HCT116 (cell line): ENCODE data around the gene NOXRED1. TPM values are rescaled to one million over a fixed set of nuclear protein-coding genes. Genes with fewer than 3 reads are reported as not detected.

Experiments used
- ATAC-seq: fragments of 200-7000 bp; cut with Tn5 transposase; 2 replicates; pipeline ENCODE4 v1.9.1; 2020; ENCODE audit warnings: mild to moderate bottlenecking, moderate library complexity
- BruUV-seq: library from RNA; stranded (reverse); fragments of 400-500 nt; replicated peaks from 2 replicates; lab custom pipeline; 2021; lab: Mats Ljungman, UMichigan
- CTCF ChIA-PET: fragments of 300-600 bp; sonication (Branson Sonifier 250); formaldehyde crosslinking; loops from one replicate; lab custom pipeline; 2021; ENCODE audit warnings: antibody characterized with exemption; lab: Charles Lee
- POLR2A ChIA-PET: fragments of 300-600, 350-600 bp; sonication (Branson Sonifier 250); formaldehyde crosslinking; loops from one replicate; lab custom pipeline; 2021; ENCODE audit warnings: antibody characterized with exemption; lab: Charles Lee
- RAD21 ChIA-PET, 2 experiments: fragments of 300-600 bp; sonication (Branson Sonifier 250); formaldehyde crosslinking; loops; one replicate each; lab custom pipeline; 2023; ENCODE audit warnings: low total read pairs in 2 of 2; ENCODE audit not compliant: uncharacterized antibody in 2 of 2, unreplicated experiment in 2 of 2, low non-redundant PET in 1 of 2; lab: Charles Lee
- DNase-seq: peaks from one replicate; pipeline ENCODE4 v3.0.0-alpha.2; 2010; ENCODE audit warnings: low read depth, low spot score
- H2AFZ ChIP-seq: fragments of 200-600 bp; shearing (Covaris generic), sonication (generic); 2 replicates; pipeline ENCODE4 v1.6.1; 2017; ENCODE audit warnings: low read depth, mixed run types, mixed read lengths, antibody characterized with exemption, low read length; ENCODE audit not compliant: poor library complexity, severe bottlenecking
- H3K27ac ChIP-seq: 2 replicates; pipeline ENCODE4 v1.5.1; 2012; ENCODE audit warnings: low read depth, low read length
- H3K27me3 ChIP-seq: fragments of 200-600 bp; sonication (generic); 2 replicates; pipeline ENCODE4 v1.6.1; 2016; ENCODE audit warnings: mixed run types, low read length, mixed read lengths; ENCODE audit not compliant: insufficient read depth
- H3K36me3 ChIP-seq, 2 experiments: fragments of 200-500 bp in 1 of 2; fragments of 200-600 bp in 1 of 2; sonication (Bioruptor generic) in 1 of 2; sonication (generic) in 1 of 2; 2 replicates each; pipeline versions ENCODE4 v1.5.1 to v1.6.1; 2014 to 2016; ENCODE audit warnings: low read length in 2 of 2, inconsistent platforms in 1 of 2, mixed read lengths in 1 of 2, mixed run types in 1 of 2; ENCODE audit not compliant: insufficient read depth in 2 of 2, control insufficient read depth in 1 of 2
- H3K4me1 ChIP-seq, 2 experiments: fragments of 200-600 bp in 1 of 2; sonication (generic) in 1 of 2; 2 replicates each; pipeline versions ENCODE4 v1.5.1 to v1.6.1; 2012 to 2017; ENCODE audit warnings: low read length in 2 of 2, inconsistent platforms in 1 of 2, mild to moderate bottlenecking in 1 of 2, mixed read lengths in 1 of 2, mixed run types in 1 of 2, moderate library complexity in 1 of 2; ENCODE audit not compliant: insufficient read depth in 2 of 2, control insufficient read depth in 1 of 2
- H3K4me2 ChIP-seq: fragments of 200-600 bp; sonication (generic); 2 replicates; pipeline ENCODE4 v1.6.1; 2017; ENCODE audit warnings: mixed run types, low read length, mixed read lengths
- H3K4me3 ChIP-seq, 2 experiments: fragments of 200-600 bp in 1 of 2; sonication (generic) in 1 of 2; replicated peaks in 1 of 2; 2 replicates each; pipeline ENCODE4 v1.5.1; 2011 to 2016; ENCODE audit warnings: low read length in 2 of 2, control low read depth in 1 of 2, low read depth in 1 of 2, mild to moderate bottlenecking in 1 of 2, mixed read lengths in 1 of 2, mixed run types in 1 of 2
- H3K79me2 ChIP-seq: fragments of 200-600 bp; sonication (generic); 2 replicates; pipeline ENCODE4 v1.6.1; 2017; ENCODE audit warnings: mild to moderate bottlenecking, mixed run types, low read length, moderate library complexity, mixed read lengths; ENCODE audit not compliant: insufficient read depth
- H3K9ac ChIP-seq: fragments of 200-600 bp; sonication (generic); 2 replicates; pipeline ENCODE4 v1.6.1; 2016; ENCODE audit warnings: low read length, mixed read lengths
- H3K9me2 ChIP-seq: fragments of 200-600 bp; sonication (generic), shearing (Covaris generic); 2 replicates; pipeline ENCODE4 v1.6.1; 2017; ENCODE audit warnings: mixed run types, mild to moderate bottlenecking, moderate library complexity; ENCODE audit not compliant: insufficient read depth
- H3K9me3 ChIP-seq, 2 experiments: fragments of 200-500 bp in 1 of 2; fragments of 200-600 bp in 1 of 2; sonication (Bioruptor generic) in 1 of 2; sonication (generic) in 1 of 2; 2 replicates each; pipeline ENCODE4 v1.6.1; 2014 to 2017; ENCODE audit warnings: low read length in 2 of 2, mixed read lengths in 2 of 2, inconsistent platforms in 1 of 2, low read depth in 1 of 2, mild to moderate bottlenecking in 1 of 2, mixed run types in 1 of 2, moderate library complexity in 1 of 2; ENCODE audit not compliant: control insufficient read depth in 1 of 2, insufficient read depth in 1 of 2
- H4K20me1 ChIP-seq: fragments of 200-600 bp; sonication (generic), shearing (Covaris generic); 2 replicates; pipeline ENCODE4 v1.6.1; 2017; ENCODE audit warnings: mixed run types, mild to moderate bottlenecking, moderate library complexity; ENCODE audit not compliant: insufficient read depth
- ATF3 ChIP-seq: IDR thresholded peaks from 2 replicates; pipeline ENCODE4 v1.6.1; 2012
- CBX3 ChIP-seq: IDR thresholded peaks from 2 replicates; pipeline ENCODE4 v1.6.1; 2012; ENCODE audit warnings: low read depth
- EGR1 ChIP-seq: IDR thresholded peaks from 2 replicates; pipeline ENCODE4 v1.6.1; 2012; ENCODE audit warnings: low read depth
- ELF1 ChIP-seq: IDR thresholded peaks from 2 replicates; pipeline ENCODE4 v1.6.1; 2012; ENCODE audit warnings: low read depth, borderline replicate concordance
- EZH2 ChIP-seq: fragments of 200-600 bp; sonication (generic); IDR thresholded peaks from 2 replicates; pipeline ENCODE4 v1.6.1; 2017; ENCODE audit warnings: antibody characterized with exemption, mixed run types
- EZH2phosphoT487 ChIP-seq: fragments of 200-600 bp; IDR thresholded peaks from 2 replicates; pipeline ENCODE4 v1.6.1; 2018; ENCODE audit warnings: antibody characterized with exemption, borderline replicate concordance
- FOSL1 ChIP-seq: IDR thresholded peaks from 2 replicates; pipeline ENCODE4 v1.6.1; 2012; ENCODE audit warnings: low read depth
- JUND ChIP-seq: IDR thresholded peaks from 2 replicates; pipeline ENCODE4 v1.6.1; 2012
- POLR2AphosphoS5 ChIP-seq: IDR thresholded peaks from 2 replicates; pipeline ENCODE4 v1.6.1; 2011; ENCODE audit warnings: mild to moderate bottlenecking, low read depth, low read length, moderate library complexity
- REST ChIP-seq: IDR thresholded peaks from 2 replicates; pipeline ENCODE4 v1.6.1; 2012; ENCODE audit warnings: low read depth
- SIN3A ChIP-seq: IDR thresholded peaks from 2 replicates; pipeline ENCODE4 v1.6.1; 2012; ENCODE audit warnings: low read depth
- SP1 ChIP-seq: IDR thresholded peaks from 2 replicates; pipeline ENCODE4 v1.6.1; 2012; ENCODE audit warnings: low read depth
- SRF ChIP-seq: IDR thresholded peaks from 2 replicates; pipeline ENCODE4 v1.6.1; 2012; ENCODE audit warnings: low read depth
- YY1 ChIP-seq: IDR thresholded peaks from 2 replicates; pipeline ENCODE4 v1.6.1; 2011; ENCODE audit warnings: low read length, low read depth, moderate library complexity, mild to moderate bottlenecking; ENCODE audit not compliant: insufficient replicate concordance; ENCODE audit errors: extremely low read depth
- ZBTB33 ChIP-seq: IDR thresholded peaks from 2 replicates; pipeline ENCODE4 v1.6.1; 2011; ENCODE audit warnings: mild to moderate bottlenecking, low read length, moderate library complexity; ENCODE audit not compliant: insufficient replicate concordance; ENCODE audit errors: extremely low read depth
- ZFX ChIP-seq: fragments of 450-650 bp; IDR thresholded peaks from 2 replicates; pipeline ENCODE4 v1.6.1; 2017
- intact Hi-C: fragments of 100-400 bp; cut with micrococcal nuclease; formaldehyde crosslinking; loops from 2 replicates; pipeline ENCODE4 v1.10.0; 2022
- total RNA-seq: library from RNA; stranded (reverse); gene quantifications from one replicate; pipeline ENCODE4 v1.2.1, GENCODE V29; 2021; ENCODE audit not compliant: unreplicated experiment
- TF ChIP-seq, protein P1 (sequence below), 3 experiments: fragments of 200-600 bp in 1 of 3; sonication (generic) in 1 of 3; IDR thresholded peaks in 2 of 3; conservative IDR thresholded peaks in 1 of 3; 2 replicates each; pipeline ENCODE4 v1.5.1; 2012 to 2017; ENCODE audit warnings: low read depth in 2 of 3, low read length in 2 of 3, antibody characterized with exemption in 1 of 3, borderline replicate concordance in 1 of 3, control low read depth in 1 of 3, mild to moderate bottlenecking in 1 of 3, mixed read lengths in 1 of 3, mixed run types in 1 of 3, moderate library complexity in 1 of 3; ENCODE audit not compliant: insufficient read depth in 1 of 3
- TF ChIP-seq, protein P2 (sequence below): IDR thresholded peaks from 2 replicates; pipeline ENCODE4 v1.6.1; 2012

NOXRED1 gene
- total RNA-seq, 1 experiment from 2014 or later = 0.66 TPM

DNA sequence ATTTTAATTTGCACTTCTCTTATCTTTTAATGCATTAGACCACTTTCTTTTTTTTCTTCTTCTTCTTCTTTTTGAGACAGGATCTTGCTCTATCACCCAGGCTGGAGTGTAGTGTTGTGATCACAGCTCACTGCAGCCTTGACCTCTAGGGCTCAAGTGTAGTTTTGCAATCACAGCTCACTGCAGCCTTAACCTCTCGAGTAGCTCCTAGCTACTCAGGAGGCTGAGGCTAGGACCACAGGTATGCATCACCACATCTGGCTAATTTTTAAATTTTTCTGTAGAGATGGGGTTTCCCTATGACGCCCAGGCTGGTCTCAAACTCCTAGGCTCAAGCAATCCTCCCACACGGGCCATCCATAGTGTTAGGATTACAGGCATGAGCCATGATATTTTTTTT lies 59.2 kb downstream of the NOXRED1 start:
- Histone ChIP-seq H3K9ac (no peak overlapping the region), H3K9me3 (no peaks in the 10 kb centered on the region), H3K4me2 (no peak overlapping the region), H2AFZ (no peak overlapping the region), H3K36me3 (no peaks in the 10 kb centered on the region), H3K9me2 (no peaks in the 10 kb centered on the region), H3K27me3 (no peaks in the 10 kb centered on the region), H4K20me1 (no peaks in the 10 kb centered on the region; the same call in 1 of the 2 replicates), H3K4me1 (no peaks in the 10 kb centered on the region), H3K79me2 (peaks cover 6% of the 10 kb centered on the region; the same call in 1 of the 2 replicates), H3K27ac (no peak overlapping the region), H3K4me3 (no peak overlapping the region)
- ChIA-PET CTCF (no interaction called here), POLR2A (no interaction called here), RAD21 (no interaction called here)
- no peak for ATAC-seq
- TF ChIP-seq REST (no peak), SRF (no peak), ATF3 (no peak), YY1 (no peak), SP1 (no peak), EZH2 (no peak), JUND (no peak), CBX3 (no peak), POLR2AphosphoS5 (no peak), ZFX (no peak), ELF1 (no peak), ZBTB33 (no peak), SIN3A (no peak), FOSL1 (no peak), EZH2phosphoT487 (no peak), EGR1 (no peak)
- TF ChIP-seq, protein P1, sequence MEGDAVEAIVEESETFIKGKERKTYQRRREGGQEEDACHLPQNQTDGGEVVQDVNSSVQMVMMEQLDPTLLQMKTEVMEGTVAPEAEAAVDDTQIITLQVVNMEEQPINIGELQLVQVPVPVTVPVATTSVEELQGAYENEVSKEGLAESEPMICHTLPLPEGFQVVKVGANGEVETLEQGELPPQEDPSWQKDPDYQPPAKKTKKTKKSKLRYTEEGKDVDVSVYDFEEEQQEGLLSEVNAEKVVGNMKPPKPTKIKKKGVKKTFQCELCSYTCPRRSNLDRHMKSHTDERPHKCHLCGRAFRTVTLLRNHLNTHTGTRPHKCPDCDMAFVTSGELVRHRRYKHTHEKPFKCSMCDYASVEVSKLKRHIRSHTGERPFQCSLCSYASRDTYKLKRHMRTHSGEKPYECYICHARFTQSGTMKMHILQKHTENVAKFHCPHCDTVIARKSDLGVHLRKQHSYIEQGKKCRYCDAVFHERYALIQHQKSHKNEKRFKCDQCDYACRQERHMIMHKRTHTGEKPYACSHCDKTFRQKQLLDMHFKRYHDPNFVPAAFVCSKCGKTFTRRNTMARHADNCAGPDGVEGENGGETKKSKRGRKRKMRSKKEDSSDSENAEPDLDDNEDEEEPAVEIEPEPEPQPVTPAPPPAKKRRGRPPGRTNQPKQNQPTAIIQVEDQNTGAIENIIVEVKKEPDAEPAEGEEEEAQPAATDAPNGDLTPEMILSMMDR (IDR thresholded peaks at IDR 0.05 in 2 of 3, conservative IDR thresholded peaks at IDR 0.05 in 1 of 3; ENCODE audit: borderline replicate concordance in 1 of 3, insufficient read depth in 1 of 3, low read depth in 2 of 3, low read length in 2 of 3) = no peak
- TF ChIP-seq, protein P2, sequence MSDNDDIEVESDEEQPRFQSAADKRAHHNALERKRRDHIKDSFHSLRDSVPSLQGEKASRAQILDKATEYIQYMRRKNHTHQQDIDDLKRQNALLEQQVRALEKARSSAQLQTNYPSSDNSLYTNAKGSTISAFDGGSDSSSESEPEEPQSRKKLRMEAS = no peak
- no TSS peak for BruUV-seq
- no peak for DNase-seq
- intact Hi-C loops = no loop called here
